Gastrocnemius medialis (tissue), 4 donors: ENCODE data around the gene RGS18. TPM values are rescaled to one million over a fixed set of nuclear protein-coding genes. Genes with fewer than 3 reads are reported as not detected.

ENCODE experiments used
- ATAC-seq, 2 donors: fragments of 150-250 bp; one replicate each; pipeline ENCODE4 v1.9.1; 2016
- DNase-seq, 2 donors: peaks; one replicate each; pipeline ENCODE4 v3.0.0-alpha.2; 2019
- H3K27ac ChIP-seq, 4 donors: fragments of 200-600 bp; sonication (generic); 1 replicate in 1 of 4; 2 replicates in 3 of 4; pipeline ENCODE4 v1.5.1; 2016 to 2018; ENCODE audit warnings: mild to moderate bottlenecking in 2 of 4, moderate library complexity in 1 of 4
- H3K27me3 ChIP-seq, 3 donors: fragments of 200-600 bp; sonication (generic) in 2 of 3; 1 replicate in 1 of 3; 2 replicates in 2 of 3; pipeline versions ENCODE4 v1.5.1 to v1.6.0; 2016 to 2019; ENCODE audit warnings: mild to moderate bottlenecking in 1 of 3, moderate library complexity in 1 of 3
- H3K36me3 ChIP-seq, 2 donors: fragments of 200-600 bp; sonication (generic) in 1 of 2; one replicate each; pipeline ENCODE4 v1.5.1; 2017 to 2018
- H3K4me1 ChIP-seq, 2 donors: fragments of 200-600 bp; sonication (generic) in 1 of 2; one replicate each; pipeline ENCODE4 v1.5.1; 2016 to 2017; ENCODE audit warnings: mild to moderate bottlenecking in 2 of 2
- H3K4me3 ChIP-seq, 4 donors: fragments of 200-600 bp; sonication (generic) in 3 of 4; 1 replicate in 1 of 4; 2 replicates in 3 of 4; pipeline ENCODE4 v1.5.1; 2016 to 2019; ENCODE audit warnings: mild to moderate bottlenecking in 2 of 4
- H3K9me3 ChIP-seq, 3 donors: fragments of 200-600 bp; sonication (generic) in 2 of 3; 1 replicate in 1 of 3; 2 replicates in 2 of 3; pipeline ENCODE4 v1.5.1; 2016 to 2019
- CTCF ChIP-seq, 5 experiments: fragments of 450-650 bp in 3 of 5; fragments of 200-600 bp in 2 of 5; sonication (generic) in 2 of 5; IDR thresholded peaks in 4 of 5; conservative IDR thresholded peaks in 1 of 5; 1 replicate in 4 of 5; 2 replicates in 1 of 5; pipeline ENCODE4 v1.5.1; 2016 to 2019; ENCODE audit warnings: antibody characterized with exemption in 5 of 5, mild to moderate bottlenecking in 3 of 5, moderate library complexity in 3 of 5
- POLR2A ChIP-seq, 2 donors: fragments of 450-650 bp; IDR thresholded peaks; one replicate each; pipeline ENCODE4 v1.6.1; 2017; ENCODE audit warnings: antibody characterized with exemption in 2 of 2, mild to moderate bottlenecking in 2 of 2, moderate library complexity in 2 of 2
- in situ Hi-C, 4 donors: fragments of 200-750 bp; cut with MboI; loops; one replicate each; pipeline versions ENCODE4 v1.15.0 to v1.8.0; 2017; ENCODE audit warnings: low sequenced_read_pairs in 4 of 4
- intact Hi-C: fragments of 100-400 bp; cut with DNase I; formaldehyde crosslinking; loops from one replicate; pipeline ENCODE4 v1.15.1; 2023; ENCODE audit warnings: low total_unique reads
- total RNA-seq, 4 donors: library from RNA; depleted of rRNA; stranded (reverse); fragments of >200 nt; gene quantifications; one replicate each; pipeline versions ENCODE4 v1.1.0 to v1.2.3, GENCODE V29; 2016

The RGS18 gene
- total RNA-seq, 4 donors from 2014 or later = 0.78 to 1.0 TPM; not detected in 2

- Histone ChIP-seq H3K27me3 (no peaks in the 10 kb centered on the region), H3K4me3 (no peak overlapping the region), H3K27ac (no peak overlapping the region), H3K36me3 (no peaks in the 10 kb centered on the region), H3K9me3 (no peaks in the 10 kb centered on the region), H3K4me1 (no peaks in the 10 kb centered on the region)
- TF ChIP-seq POLR2A (IDR thresholded peaks at IDR 0.05) (no peak), CTCF (IDR thresholded peaks at IDR 0.05 in 4 of 5, conservative IDR thresholded peaks at IDR 0.05 in 1 of 5) (no peak)
- DNase-seq = no peak
- ATAC-seq = no peak
- in situ Hi-C loops (no loop called here), intact Hi-C loops (no loop called here)
Observed at GRCh38 chr1:192183788-192184187, 25.5 kb downstream of the RGS18 start.

GRCh38 chr1:192186197-192186596 is 27.9 kb downstream of the RGS18 start:
- H3K27me3 ChIP-seq = no peaks in the 10 kb centered on the region
- no peak for ATAC-seq
- H3K4me3 ChIP-seq = no peak overlapping the region
- H3K9me3 ChIP-seq = no peaks in the 10 kb centered on the region
- no peaks in the 10 kb centered on the region for H3K36me3 ChIP-seq
- in situ Hi-C loops (no loop called here), intact Hi-C loops (no loop called here)
- no peak overlapping the region for H3K27ac ChIP-seq
- no peaks in the 10 kb centered on the region for H3K4me1 ChIP-seq
- TF ChIP-seq CTCF (IDR thresholded peaks at IDR 0.05 in 4 of 5, conservative IDR thresholded peaks at IDR 0.05 in 1 of 5) (no peak), POLR2A (IDR thresholded peaks at IDR 0.05) (no peak)
- no peak for DNase-seq

- TF ChIP-seq CTCF (IDR thresholded peaks at IDR 0.05 in 4 of 5, conservative IDR thresholded peaks at IDR 0.05 in 1 of 5) (no peak), POLR2A (IDR thresholded peaks at IDR 0.05) (no peak)
- Histone ChIP-seq H3K27ac (no peak overlapping the region), H3K4me1 (no peaks in the 10 kb centered on the region), H3K4me3 (no peak overlapping the region), H3K9me3 (no peaks in the 10 kb centered on the region), H3K27me3 (no peaks in the 10 kb centered on the region), H3K36me3 (no peaks in the 10 kb centered on the region)
- in situ Hi-C loops = no loop called here
- ATAC-seq (no peak), DNase-seq (no peak)
- intact Hi-C loops = no loop called here
Observed at GRCh38 chr1:192190066-192190465, 31.8 kb downstream of the RGS18 start.

- no peaks in the 10 kb centered on the region for H3K4me1 ChIP-seq
- no peak for TF ChIP-seq POLR2A (IDR thresholded peaks at IDR 0.05)
- TF ChIP-seq CTCF (IDR thresholded peaks at IDR 0.05 in 4 of 5, conservative IDR thresholded peaks at IDR 0.05 in 1 of 5) = no peak
- intact Hi-C loops (no loop called here), in situ Hi-C loops (no loop called here)
- H3K27ac ChIP-seq = no peak overlapping the region
- no peaks in the 10 kb centered on the region for H3K36me3 ChIP-seq
- H3K4me3 ChIP-seq = no peak overlapping the region
- no peaks in the 10 kb centered on the region for H3K9me3 ChIP-seq
- no peaks in the 10 kb centered on the region for H3K27me3 ChIP-seq
- no peak for ATAC-seq
- no peak for DNase-seq
Observed at GRCh38 chr1:192201303-192201702, 43.0 kb downstream of the RGS18 start.

GRCh38 chr1:192224396-192224795 is 66.1 kb downstream of the RGS18 start:
- DNase-seq (no peak), ATAC-seq (no peak)
- in situ Hi-C loops (no loop called here), intact Hi-C loops (no loop called here)
- Histone ChIP-seq H3K27me3 (no peaks in the 10 kb centered on the region), H3K4me1 (no peaks in the 10 kb centered on the region), H3K36me3 (no peaks in the 10 kb centered on the region), H3K9me3 (no peaks in the 10 kb centered on the region), H3K27ac (no peak overlapping the region), H3K4me3 (no peak overlapping the region)
- no peak for TF ChIP-seq POLR2A (IDR thresholded peaks at IDR 0.05)
